Inferior parietal cortex (tissue), 1 donor: ENCODE data around the gene IGFBP4.

Source experiments
- DNase-seq: peaks from one replicate; pipeline ENCODE4 v3.0.0-alpha.2; 2016; ENCODE audit errors: extremely low spot score

The IGFBP4 gene

DNA sequence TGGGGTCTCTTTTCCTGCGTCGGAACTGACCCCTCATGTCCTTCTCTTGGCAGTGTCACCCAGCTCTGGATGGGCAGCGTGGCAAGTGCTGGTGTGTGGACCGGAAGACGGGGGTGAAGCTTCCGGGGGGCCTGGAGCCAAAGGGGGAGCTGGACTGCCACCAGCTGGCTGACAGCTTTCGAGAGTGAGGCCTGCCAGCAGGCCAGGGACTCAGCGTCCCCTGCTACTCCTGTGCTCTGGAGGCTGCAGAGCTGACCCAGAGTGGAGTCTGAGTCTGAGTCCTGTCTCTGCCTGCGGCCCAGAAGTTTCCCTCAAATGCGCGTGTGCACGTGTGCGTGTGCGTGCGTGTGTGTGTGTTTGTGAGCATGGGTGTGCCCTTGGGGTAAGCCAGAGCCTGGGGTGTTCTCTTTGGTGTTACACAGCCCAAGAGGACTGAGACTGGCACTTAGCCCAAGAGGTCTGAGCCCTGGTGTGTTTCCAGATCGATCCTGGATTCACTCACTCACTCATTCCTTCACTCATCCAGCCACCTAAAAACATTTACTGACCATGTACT, 13.2 kb downstream of the IGFBP4 start:
- no peak for DNase-seq

GRCh38 chr17:40457369-40457768, 14.1 kb downstream of the IGFBP4 start:
- DNase-seq: no peak

DNA sequence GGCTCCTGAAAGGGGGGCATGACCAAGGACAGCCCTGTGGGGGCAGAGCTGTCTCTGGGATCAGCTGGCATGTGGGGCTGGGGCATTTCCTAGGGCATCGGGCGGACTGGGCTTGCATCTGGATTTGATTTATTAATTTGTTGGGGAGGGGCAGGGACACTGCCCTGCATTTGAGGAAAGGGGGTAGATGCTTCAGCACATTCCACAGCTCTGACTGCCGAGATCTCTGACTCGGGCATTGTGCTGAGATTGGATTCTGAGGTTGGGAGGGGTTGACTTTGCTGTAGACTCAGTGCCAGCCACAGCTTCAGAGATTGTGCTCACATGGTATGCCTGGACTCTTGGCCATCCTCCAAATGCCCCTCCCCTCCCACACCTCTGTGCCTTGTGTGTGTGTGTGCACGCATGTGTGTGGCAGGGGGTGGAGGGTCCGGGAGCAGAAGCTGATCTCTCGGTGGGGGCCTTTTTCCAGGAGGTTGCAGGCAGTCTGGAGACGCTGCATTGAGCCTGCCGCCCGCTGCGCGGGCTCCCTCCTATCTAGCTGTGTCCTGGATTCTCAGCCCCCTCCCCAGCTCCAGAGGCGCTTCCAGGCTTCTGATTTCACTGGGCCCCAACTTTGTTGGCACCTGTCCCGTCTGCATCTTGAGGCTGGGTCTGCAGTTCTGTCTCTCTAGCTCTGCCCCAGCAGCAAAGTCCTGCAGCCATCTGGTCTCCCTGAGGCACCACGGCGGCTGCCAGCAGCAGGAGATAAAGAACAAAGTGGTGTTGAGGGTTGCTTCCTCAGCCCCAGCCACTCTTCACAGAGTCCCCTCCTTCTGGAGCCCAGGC, 14.9 kb downstream of the IGFBP4 start:
- DNase-seq: no peak

GRCh38 chr17:40458851-40459482, 15.7 kb downstream of the IGFBP4 start:
- DNase-seq: no peak

DNA sequence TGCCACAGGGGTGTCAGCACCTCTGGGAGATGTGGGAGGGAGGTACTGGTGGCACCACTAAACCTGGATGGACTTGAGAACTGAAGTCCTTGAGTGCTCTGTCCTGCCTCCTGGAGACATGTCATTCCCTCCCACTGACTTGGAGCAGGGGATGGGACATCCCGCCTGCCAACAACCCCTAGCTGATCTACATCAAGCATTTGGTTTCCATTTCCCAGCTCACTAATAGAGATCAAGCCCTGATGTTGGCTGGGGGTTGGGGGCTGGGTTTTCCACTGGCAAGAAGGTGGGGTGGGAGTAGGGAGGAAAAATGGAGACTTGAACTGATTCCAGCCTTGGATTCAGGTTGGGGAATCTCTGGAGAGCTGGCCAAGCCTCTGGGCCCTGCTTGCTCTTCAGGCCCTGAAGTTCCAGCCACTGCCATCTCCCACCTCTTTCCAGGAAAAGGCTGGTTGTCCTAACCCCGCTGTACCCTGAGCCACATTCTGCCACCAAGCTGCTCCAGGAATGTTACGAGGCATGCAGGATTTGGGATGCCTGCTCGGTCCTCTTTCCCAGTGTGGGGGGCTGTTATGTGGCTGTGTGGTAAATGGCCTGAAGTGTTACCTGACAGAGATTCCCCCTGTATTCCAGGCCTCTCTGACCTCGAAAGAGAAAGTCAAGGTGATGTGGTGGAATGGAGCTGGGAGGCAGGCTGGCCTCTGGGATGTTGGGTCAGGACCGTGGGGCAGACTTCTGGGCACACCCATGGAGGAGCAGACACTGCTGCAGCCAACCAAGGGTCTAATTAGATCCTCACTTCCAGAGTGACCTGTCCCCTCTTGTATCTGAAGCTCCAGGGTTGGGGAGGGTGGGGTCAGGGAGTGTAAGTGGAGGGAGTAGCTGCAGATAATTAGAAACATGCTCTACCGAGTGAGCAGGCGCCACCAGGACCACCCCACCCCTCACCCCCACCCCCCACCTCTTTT, 16.7 kb downstream of the IGFBP4 start:
- DNase-seq: no peak

DNA sequence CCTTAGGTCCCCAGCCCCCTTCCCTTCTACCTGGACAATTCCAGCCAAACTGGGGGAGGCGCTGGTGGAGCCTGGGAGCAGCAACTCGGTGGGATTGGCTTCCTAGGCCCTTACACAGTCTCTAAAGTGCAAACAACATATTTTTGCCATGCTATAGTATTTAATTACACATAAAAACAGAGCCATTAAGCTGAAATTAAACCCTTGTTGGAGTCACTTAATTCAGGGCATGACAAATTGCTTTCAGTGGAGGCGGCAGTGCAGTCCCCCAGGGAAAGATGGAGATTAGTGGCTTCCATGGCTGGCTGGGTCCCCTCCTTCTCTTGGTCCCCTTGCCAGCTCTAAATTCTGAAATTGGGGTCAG, 17.3 kb downstream of the IGFBP4 start:
- DNase-seq: no peak

- no peak for DNase-seq
These were observed 17.9 kb downstream of the IGFBP4 start for GRCh38 chr17:40460968-40461731.

- DNase-seq: no peak
These were observed 18.6 kb downstream of the IGFBP4 start for GRCh38 chr17:40461732-40462342.

GRCh38 chr17:40462343-40463121, 19.3 kb downstream of the IGFBP4 start:
- DNase-seq: no peak

- DNase-seq: no peak
These were observed 19.9 kb downstream of the IGFBP4 start for GRCh38 chr17:40463122-40463550.

- no peak for DNase-seq
These were observed 21.2 kb downstream of the IGFBP4 start for GRCh38 chr17:40464392-40464855.

- DNase-seq: no peak
These were observed 23.2 kb downstream of the IGFBP4 start for GRCh38 chr17:40466298-40466971.

GRCh38 chr17:40467281-40467867, 24.1 kb downstream of the IGFBP4 start:
- DNase-seq: no peak

DNA sequence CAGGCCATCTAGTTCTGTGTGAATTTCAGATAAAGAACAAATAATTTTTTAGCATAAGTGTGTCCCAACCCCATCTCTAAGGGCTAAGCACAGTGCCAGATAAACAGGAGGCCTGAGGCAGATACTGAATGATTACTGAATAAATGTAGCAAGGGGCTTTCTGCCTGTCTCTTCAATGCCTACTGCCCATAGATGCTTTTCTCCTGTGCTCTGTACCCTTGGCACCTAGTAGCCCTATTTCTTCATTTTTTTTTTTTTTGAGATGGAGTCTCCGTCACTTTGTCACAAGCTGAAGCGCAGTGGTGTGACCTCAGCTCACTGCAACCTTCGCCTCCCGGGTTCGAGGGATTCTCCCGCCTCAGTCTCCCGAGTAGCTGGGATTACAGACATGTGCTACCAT, 25.3 kb downstream of the IGFBP4 start:
- DNase-seq: no peak

DNA sequence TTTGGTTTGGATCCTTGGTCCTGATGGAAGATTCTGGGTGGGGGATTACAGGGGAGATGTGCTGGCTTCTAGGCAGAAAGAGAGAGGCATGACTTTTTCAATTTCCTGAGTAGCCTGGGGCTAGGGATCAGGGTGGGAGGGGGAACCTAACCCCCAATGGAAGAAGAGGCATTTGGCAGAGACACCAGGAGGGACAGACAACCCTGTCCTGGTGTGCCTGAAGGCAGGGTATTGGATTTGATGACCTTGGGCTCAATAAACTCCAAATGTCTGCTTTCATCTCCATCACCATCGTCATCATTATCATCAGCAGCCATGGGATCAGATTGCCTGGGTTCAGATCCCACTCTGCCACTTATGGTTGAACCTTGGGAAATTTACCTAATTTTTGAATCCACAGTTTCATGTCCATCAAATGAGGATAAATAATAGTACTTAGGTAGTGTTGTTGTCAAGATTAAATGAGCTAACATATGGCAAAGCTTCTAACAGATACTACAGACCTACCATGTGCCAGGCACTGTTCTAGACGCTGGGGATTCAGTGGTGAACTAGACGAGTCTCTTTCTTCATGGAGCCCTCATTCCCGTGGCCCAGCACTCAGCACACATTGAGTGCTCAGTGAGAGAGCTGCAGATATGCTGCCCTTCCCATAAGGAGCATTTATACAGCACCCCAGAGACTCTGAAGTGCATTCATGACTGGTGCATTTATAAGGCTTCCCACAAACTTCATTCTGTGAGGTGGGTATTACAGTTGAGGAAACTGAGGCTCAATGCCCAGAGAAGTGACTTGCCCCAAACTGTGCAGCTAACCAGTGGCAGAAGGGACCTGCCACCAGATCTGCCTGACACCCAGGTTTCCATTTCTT, 26.8 kb downstream of the IGFBP4 start:
- no peak for DNase-seq

GRCh38 chr17:40470932-40471828, 27.9 kb downstream of the IGFBP4 start:
- DNase-seq: no peak
